GM12872 (cell line): ENCODE data around the gene PCSK5.

Source experiments
- CTCF ChIP-seq: IDR thresholded peaks from 3 replicates; pipeline ENCODE4 v1.5.1; 2011; ENCODE audit warnings: low read depth, mild to moderate bottlenecking, low read length, moderate library complexity; ENCODE audit not compliant: insufficient read depth

Gene PCSK5

GRCh38 chr9:76370396-76371023, 480.0 kb downstream of the PCSK5 start:
- no peak for TF ChIP-seq CTCF

- TF ChIP-seq CTCF = no peak
These were observed 481.4 kb downstream of the PCSK5 start for GRCh38 chr9:76371901-76372300.

GRCh38 chr9:76372336-76372735, 481.9 kb downstream of the PCSK5 start:
- no peak for TF ChIP-seq CTCF

- TF ChIP-seq CTCF = no peak
These were observed 482.8 kb downstream of the PCSK5 start for GRCh38 chr9:76373173-76373783.

GRCh38 chr9:76373784-76374474, 483.5 kb downstream of the PCSK5 start:
- TF ChIP-seq CTCF = no peak

GRCh38 chr9:76374783-76375559, 484.5 kb downstream of the PCSK5 start:
- TF ChIP-seq CTCF = no peak

- TF ChIP-seq CTCF = no peak
These were observed 487.3 kb downstream of the PCSK5 start for GRCh38 chr9:76377791-76378190.
